Tibial nerve (tissue), 3 donors: ENCODE data around the gene TMEM266.

Experiments
- POLR2A ChIP-seq, 2 donors: fragments of 450-650 bp; IDR thresholded peaks; one replicate each; pipeline ENCODE4 v1.6.1; 2017; ENCODE audit warnings: antibody characterized with exemption in 2 of 2, mild to moderate bottlenecking in 2 of 2, moderate library complexity in 2 of 2
- TF ChIP-seq, protein P1 (sequence below), 5 experiments: fragments of 200-600 bp in 3 of 5; fragments of 450-650 bp in 2 of 5; sonication (generic) in 3 of 5; IDR thresholded peaks; one replicate each; pipeline ENCODE4 v1.5.1; 2016 to 2019; ENCODE audit warnings: antibody characterized with exemption in 5 of 5, mild to moderate bottlenecking in 3 of 5, moderate library complexity in 2 of 5

DNA sequence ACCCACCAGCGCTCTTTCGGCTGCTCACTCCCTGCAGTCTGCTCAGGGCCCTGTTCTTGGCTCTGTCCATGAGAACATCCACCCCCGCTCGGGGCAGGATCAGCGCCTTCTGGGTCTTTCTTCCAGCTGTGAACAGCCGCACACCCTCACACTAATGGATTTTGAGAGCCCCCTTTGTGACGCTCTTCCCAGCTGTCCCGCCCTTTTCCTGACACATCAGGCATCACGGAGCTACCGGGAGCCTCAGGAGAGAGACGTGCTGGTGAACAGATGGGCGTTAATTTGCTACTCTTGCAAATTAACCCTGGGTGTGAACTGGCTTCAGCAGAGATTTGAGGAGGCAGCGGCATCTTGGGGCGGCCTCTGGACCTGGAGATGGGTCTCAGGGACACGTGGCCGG, 113.0 kb downstream of the TMEM266 start:
- TF ChIP-seq, protein P1, sequence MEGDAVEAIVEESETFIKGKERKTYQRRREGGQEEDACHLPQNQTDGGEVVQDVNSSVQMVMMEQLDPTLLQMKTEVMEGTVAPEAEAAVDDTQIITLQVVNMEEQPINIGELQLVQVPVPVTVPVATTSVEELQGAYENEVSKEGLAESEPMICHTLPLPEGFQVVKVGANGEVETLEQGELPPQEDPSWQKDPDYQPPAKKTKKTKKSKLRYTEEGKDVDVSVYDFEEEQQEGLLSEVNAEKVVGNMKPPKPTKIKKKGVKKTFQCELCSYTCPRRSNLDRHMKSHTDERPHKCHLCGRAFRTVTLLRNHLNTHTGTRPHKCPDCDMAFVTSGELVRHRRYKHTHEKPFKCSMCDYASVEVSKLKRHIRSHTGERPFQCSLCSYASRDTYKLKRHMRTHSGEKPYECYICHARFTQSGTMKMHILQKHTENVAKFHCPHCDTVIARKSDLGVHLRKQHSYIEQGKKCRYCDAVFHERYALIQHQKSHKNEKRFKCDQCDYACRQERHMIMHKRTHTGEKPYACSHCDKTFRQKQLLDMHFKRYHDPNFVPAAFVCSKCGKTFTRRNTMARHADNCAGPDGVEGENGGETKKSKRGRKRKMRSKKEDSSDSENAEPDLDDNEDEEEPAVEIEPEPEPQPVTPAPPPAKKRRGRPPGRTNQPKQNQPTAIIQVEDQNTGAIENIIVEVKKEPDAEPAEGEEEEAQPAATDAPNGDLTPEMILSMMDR (IDR thresholded peaks at IDR 0.05), result no peak
- TF ChIP-seq POLR2A (IDR thresholded peaks at IDR 0.05), result no peak
